Placental pericyte (primary cell): ENCODE results near the gene ABHD10. TPM values are rescaled to one million over a fixed set of nuclear protein-coding genes. Genes with fewer than 3 reads are reported as not detected.

Source experiments
- total RNA-seq: library from RNA; depleted of rRNA; stranded (reverse); fragments of >200 nt; gene quantifications from 2 replicates; pipeline ENCODE4 v1.2.3, GENCODE V29; 2012

The ABHD10 gene
- total RNA-seq: 10.3 and 38.9 TPM in 2 replicates

DNA sequence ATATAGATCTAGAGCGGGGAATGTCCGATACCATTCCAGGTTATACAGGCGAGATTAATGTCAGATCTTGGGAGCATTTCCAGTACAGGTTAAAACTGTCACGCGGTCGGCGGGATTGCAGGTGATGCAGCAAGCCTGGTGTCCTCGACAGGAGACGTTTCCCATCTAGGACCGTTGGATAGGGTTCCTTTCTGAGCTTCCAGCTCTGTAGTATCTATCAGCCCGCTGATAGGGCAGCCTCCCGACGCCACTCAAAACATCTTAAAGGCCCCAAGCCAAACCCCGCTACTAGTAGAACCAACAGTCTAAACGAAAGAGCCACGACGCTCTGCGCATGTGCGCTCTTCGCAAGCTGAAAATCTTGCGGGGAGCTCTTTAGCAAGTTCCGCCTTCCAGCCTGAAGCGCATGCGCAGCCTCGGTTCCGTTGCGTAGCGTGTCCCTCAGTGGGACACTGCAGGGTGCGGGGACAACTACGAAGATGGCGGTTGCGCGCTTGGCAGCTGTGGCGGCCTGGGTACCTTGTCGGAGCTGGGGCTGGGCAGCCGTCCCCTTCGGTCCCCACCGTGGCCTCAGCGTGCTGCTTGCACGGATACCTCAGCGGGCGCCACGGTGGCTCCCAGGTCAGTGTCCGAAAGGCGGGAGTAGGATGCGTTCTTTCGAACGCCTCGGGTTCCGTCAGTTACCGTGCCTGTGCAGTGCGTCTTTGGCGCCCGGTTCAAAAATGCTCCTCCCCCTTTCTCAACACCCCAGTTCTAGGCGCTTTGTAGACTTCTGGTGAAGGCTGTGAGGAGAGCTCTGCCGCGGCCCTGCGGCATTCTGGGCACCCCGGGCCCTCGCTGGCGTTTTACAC is at the start of gene ABHD10:
TSS of gene ABHD10 (plus strand) at position 444 of the 851 bp plus-strand sequence. CDS start at position 480, 36 bp downstream.

DNA sequence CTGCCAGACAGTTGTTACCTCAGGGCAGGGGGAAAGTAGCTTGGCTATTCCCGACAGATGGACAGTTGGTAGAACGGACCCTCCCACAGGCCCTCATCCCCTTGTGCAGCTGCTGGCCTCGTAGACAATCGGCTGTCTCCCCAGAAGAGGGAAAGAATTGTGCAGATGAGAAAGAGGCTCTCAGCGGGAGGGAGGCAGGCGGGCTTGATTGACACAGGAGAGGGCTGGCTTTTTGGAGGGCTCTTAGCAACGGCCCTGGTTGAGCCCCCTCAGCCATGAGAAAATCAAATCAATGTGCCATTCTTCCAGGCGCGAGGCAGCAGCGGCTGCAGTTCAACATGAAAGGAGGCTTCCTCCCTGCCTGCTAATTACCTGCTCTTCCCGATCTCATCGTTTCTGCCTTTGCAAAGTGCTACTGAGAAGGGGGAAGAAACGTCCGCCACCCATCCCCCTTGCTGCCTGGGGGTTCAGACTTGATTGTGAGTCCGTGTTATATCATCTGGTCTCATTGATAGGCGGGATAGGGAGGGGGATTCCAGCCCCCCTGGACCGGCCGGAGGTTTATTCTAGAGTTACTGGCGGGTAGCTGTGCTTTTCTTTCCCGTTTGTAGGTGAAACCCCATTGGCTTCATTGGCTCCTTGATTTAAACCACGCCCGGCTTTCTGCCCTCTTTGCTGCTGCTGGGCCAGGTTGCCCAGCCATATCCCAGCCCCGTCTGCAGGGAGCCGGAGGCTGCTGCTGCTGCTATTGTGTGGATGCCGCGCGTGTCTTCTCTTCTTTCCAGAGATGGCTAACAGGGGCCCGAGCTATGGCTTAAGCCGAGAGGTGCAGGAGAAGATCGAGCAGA is 20.0 kb downstream of the ABHD10 start, which contains the start of gene TAGLN3:
TSS of gene TAGLN3 (plus strand) at position 287 of the 848 bp plus-strand sequence. CDS start at position 788, 501 bp downstream.

DNA sequence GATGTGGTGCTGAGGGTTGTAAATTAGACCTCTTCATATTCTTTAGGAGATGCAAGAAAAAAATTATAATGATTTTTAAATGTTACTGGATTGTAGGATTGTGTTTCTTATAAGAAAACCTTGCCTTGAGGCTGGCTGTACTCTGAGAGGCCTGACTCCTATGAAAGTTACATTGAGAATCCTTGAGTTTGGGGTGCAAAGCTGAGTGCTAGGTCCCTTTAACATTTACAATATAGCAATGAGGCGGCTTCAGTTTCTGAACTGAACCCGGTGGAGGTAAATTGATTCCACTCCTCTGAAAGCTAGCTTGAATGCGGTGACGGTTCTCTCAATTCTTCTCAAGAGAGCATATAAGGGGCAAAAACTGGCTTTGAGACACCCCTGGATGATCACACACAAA is 55.6 kb downstream of the ABHD10 start, which contains the start of gene TMPRSS7:
TSS of gene TMPRSS7 (plus strand) at position 301 of the 400 bp plus-strand sequence. CDS start 110 bp downstream, outside the sequence.

Other genes with a start within 250 kb of the ABHD10 start
- 66.5 and 96.8 TPM in 2 replicates for gene PHLDB2, start 119.8 kb upstream of the ABHD10 start, total RNA-seq
- gene TAGLN3, start 19.9 kb downstream of the ABHD10 start, total RNA-seq: 0.14 TPM in 1 of 2 replicates, not detected in the other
- gene TMPRSS7, start 55.7 kb downstream of the ABHD10 start, total RNA-seq: not detected in 2 replicates
- gene C3orf52, start 107.4 kb downstream of the ABHD10 start, total RNA-seq: 11.6 and 18.0 TPM in 2 replicates
- not detected in 2 replicates for gene GCSAM, start 154.2 kb downstream of the ABHD10 start, total RNA-seq